ENCODE measurements around the gene ROR2. TPM values are rescaled to one million over a fixed set of nuclear protein-coding genes. Genes with fewer than 3 reads are reported as not detected.

Gene ROR2
- total RNA-seq, 1 donor: 3.0 TPM

DNA sequence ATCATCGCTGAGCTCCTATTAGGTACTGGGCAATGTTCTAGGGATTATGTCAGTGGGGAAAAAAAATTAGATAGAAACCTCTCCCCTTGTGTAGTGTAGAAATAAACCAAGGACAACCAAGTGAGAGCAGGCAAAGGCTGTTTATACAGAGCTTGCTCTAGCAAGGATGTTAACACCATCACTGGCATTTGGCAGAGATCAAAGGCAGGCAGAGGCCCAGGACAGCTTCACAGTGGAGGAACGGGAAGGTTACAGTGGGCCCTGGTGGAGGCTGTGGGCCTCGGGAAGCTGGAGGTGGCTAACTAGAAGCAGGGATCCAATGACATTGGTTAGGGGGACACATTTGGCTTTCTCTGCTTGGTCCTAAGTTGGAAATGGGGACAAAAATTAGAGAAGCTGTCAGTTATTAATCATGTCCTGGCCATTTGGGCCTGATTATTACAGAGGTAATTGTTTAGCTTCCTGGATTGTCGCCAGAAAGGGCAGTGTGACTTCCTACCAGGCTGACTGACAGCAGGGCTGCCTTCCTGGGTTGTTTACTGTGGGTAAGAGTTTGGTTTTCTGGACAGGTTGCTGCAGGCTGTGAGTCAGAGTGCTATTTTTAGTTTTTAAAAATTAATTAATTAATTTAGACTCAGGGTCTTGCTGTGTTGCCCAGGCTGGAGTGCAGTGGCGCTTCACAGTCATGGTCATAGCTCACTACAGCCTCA is 259.3 kb downstream of the ROR2 start:
- DNase-seq (ENCODE audit: low read depth): no peak
- TF ChIP-seq, protein P1, sequence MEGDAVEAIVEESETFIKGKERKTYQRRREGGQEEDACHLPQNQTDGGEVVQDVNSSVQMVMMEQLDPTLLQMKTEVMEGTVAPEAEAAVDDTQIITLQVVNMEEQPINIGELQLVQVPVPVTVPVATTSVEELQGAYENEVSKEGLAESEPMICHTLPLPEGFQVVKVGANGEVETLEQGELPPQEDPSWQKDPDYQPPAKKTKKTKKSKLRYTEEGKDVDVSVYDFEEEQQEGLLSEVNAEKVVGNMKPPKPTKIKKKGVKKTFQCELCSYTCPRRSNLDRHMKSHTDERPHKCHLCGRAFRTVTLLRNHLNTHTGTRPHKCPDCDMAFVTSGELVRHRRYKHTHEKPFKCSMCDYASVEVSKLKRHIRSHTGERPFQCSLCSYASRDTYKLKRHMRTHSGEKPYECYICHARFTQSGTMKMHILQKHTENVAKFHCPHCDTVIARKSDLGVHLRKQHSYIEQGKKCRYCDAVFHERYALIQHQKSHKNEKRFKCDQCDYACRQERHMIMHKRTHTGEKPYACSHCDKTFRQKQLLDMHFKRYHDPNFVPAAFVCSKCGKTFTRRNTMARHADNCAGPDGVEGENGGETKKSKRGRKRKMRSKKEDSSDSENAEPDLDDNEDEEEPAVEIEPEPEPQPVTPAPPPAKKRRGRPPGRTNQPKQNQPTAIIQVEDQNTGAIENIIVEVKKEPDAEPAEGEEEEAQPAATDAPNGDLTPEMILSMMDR (IDR thresholded peaks at IDR 0.05; ENCODE audit: insufficient read depth, low read depth, low read length): no peak
- H3K4me3 ChIP-seq (ENCODE audit: low read depth, low read length): no peak overlapping the region

DNA sequence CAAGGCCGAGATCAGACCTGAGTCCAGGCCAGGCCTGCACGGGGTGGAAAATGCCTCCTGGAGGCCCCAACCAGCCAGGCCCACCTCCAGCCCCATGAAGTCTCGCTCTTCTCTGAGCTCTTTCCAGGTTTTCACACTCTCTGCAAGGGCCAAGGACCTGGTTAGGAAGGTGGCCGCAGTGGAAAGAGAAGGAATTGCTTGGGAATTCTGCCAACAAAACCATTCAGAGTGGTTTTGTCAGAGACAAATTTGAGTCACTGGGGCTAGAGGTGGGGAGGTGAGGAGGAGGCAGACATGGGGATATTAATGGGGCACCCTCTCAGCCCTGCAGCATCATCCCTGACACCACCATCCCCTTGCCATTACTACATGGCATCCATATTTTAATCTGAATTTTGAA is 261.0 kb downstream of the ROR2 start:
- TF ChIP-seq, protein P1 (IDR thresholded peaks at IDR 0.05; ENCODE audit: insufficient read depth, low read depth, low read length): no peak
- no peak overlapping the region for H3K4me3 ChIP-seq (ENCODE audit: low read depth, low read length)
- no peak for DNase-seq (ENCODE audit: low read depth)

DNA sequence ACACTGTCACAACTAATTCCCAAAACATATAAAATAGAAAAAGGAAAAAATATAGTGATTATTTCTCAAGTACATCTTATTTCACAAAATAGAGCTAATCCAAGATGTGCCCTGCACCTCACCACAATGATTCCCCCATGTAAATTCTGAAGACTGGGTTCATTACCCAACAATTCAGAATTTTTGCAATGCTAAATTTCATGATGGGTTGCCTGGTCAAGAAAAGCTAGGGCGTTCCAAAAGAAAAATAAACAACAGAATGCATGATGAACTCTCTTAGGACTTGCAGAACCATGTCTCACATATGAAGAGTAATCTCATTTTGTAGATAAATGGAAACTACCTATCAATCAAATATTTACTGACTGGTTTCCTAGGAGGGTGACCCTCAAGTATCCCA is 266.8 kb downstream of the ROR2 start:
- DNase-seq (ENCODE audit: low read depth): no peak
- TF ChIP-seq, protein P1 (IDR thresholded peaks at IDR 0.05; ENCODE audit: insufficient read depth, low read depth, low read length): no peak
- no peak overlapping the region for H3K4me3 ChIP-seq (ENCODE audit: low read depth, low read length)

DNA sequence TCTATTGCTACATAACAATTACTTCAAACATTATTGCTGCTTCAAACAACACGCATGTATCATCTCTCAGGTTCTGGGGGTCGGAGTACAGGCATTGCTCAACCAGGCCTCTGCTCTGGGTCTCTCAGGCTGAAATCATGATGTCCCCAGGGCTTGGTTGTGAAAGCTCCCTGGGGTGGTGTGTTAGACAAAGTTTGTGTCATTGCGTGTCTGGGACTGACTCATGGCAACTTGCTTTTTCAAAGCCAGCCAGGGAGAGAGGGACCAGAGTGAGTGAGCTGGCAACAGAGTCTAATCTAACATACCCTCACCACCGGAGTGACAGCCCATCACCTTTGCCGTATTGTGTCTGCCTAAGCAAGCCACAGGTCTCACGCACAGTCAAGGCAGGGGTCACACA is 267.2 kb downstream of the ROR2 start:
- TF ChIP-seq, protein P1 (IDR thresholded peaks at IDR 0.05; ENCODE audit: insufficient read depth, low read depth, low read length): no peak
- DNase-seq (ENCODE audit: low read depth): peak; percentile 64
- no peak overlapping the region for H3K4me3 ChIP-seq (ENCODE audit: low read depth, low read length)

DNA sequence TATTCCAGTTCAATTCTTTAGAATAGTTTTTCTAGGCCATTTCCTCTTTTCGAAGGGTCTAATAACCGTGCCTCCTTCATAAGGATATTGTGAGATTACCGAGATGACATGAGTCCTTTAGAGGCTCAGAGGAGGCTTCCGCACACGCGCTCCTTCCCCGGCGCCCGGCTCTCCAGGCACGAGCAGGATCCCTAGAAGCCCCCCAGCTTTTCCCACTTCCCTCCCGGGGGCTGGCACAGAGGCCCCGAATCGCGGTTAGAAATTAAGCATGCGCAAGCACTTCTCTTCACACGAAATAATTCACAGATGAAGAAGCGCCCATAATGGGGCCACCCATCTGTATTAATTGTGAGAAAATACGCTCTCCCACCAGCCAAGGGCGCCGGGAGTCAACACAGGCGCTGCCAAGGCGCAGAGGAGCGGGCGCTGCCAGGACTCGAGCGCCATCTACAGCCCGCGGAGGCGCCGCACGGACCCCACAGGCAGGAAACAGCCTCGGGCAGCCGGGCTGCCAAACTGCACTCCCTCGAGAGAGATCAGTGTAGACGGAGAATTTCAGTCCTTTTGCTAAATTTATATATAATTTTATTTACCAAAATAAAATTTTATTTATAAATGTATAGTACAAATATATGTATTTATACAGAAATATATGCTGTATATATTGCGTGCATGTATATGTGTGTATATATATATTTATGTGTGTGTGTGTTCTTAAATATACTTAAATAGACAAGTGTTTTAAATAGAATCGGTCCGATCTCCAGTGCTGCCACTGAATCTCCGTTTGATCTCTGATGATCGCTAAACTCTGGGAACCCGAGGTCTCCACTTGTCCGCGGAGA is 268.3 kb downstream of the ROR2 start:
- TF ChIP-seq, protein P1 (IDR thresholded peaks at IDR 0.05; ENCODE audit: insufficient read depth, low read depth, low read length): peak; percentile 91
- no peak overlapping the region for H3K4me3 ChIP-seq (ENCODE audit: low read depth, low read length)
- DNase-seq (ENCODE audit: low read depth): peak; percentile 65

DNA sequence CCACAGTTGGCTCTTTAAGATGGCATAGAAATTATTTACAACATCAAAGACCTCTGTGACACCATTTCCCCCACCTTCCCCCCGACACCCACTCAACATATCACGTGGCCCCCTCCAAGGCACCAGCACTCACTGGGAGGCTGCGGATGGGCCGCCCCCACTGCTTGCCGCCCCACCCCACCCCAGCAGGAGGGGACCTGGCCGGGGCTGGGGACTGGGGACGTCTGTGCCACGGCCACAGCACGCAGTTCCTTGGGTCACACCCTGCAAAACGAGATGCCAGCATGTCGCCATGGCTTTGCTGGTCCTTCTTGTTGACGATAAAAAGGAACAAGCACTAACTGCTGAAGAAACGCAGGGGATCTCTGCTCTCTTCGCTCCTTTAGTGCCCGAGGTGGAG is 269.0 kb downstream of the ROR2 start:
- TF ChIP-seq, protein P1 (IDR thresholded peaks at IDR 0.05; ENCODE audit: insufficient read depth, low read depth, low read length): no peak
- H3K4me3 ChIP-seq (ENCODE audit: low read depth, low read length): no peak overlapping the region
- no peak for DNase-seq (ENCODE audit: low read depth)

Data from fibroblast of villous mesenchyme (primary cell).